Dedifferentiated amniotic fluid mesenchymal stem cell (primary cell): ENCODE measurements around the gene GRB10.

ENCODE experiments used
- DNase-seq: peaks from one replicate; pipeline ENCODE4 v3.0.0-alpha.2; 2016; ENCODE audit errors: extremely low spot score

GRB10 gene

GRCh38 chr7:50721160-50721559 is 61.5 kb downstream of the GRB10 start:
- no peak for DNase-seq

- no peak for DNase-seq
These were observed 62.4 kb downstream of the GRB10 start for GRCh38 chr7:50720295-50720694.

- no peak for DNase-seq
These were observed 63.8 kb downstream of the GRB10 start for GRCh38 chr7:50718876-50719275.

- no peak for DNase-seq
These were observed 64.4 kb downstream of the GRB10 start for GRCh38 chr7:50718311-50718710.

- DNase-seq: no peak
These were observed 65.5 kb downstream of the GRB10 start for GRCh38 chr7:50717181-50717580.

GRCh38 chr7:50714857-50715256 is 67.8 kb downstream of the GRB10 start:
- no peak for DNase-seq

- no peak for DNase-seq
These were observed 69.4 kb downstream of the GRB10 start for GRCh38 chr7:50713123-50713965.

- DNase-seq: no peak
These were observed 70.2 kb downstream of the GRB10 start for GRCh38 chr7:50712252-50713122.

GRCh38 chr7:50711271-50712175 is 71.2 kb downstream of the GRB10 start:
- DNase-seq: no peak

GRCh38 chr7:50710441-50711154 is 72.1 kb downstream of the GRB10 start:
- DNase-seq: no peak

GRCh38 chr7:50709151-50709550 is 73.5 kb downstream of the GRB10 start:
- no peak for DNase-seq

- DNase-seq: no peak
These were observed 75.3 kb downstream of the GRB10 start for GRCh38 chr7:50707236-50708006.

GRCh38 chr7:50706469-50706937 is 76.2 kb downstream of the GRB10 start:
- no peak for DNase-seq

- DNase-seq: no peak
These were observed 77.9 kb downstream of the GRB10 start for GRCh38 chr7:50704844-50705243.

GRCh38 chr7:50703654-50704053 is 79.0 kb downstream of the GRB10 start:
- DNase-seq: no peak

- no peak for DNase-seq
These were observed 83.6 kb downstream of the GRB10 start for GRCh38 chr7:50699143-50699542.

- no peak for DNase-seq
These were observed 84.9 kb downstream of the GRB10 start for GRCh38 chr7:50697748-50698147.

GRCh38 chr7:50696810-50697582 is 85.7 kb downstream of the GRB10 start:
- no peak for DNase-seq

GRCh38 chr7:50695026-50695425 is 87.7 kb downstream of the GRB10 start:
- DNase-seq: no peak
